Muscle layer of duodenum (tissue), 2 donors: Measurements from ENCODE around the gene BRD2.
A peak's percentile ranks its signal among the peaks of the same experiment; 100 is the strongest.
"Not testable (repeated sequence)": the region's sequence is repeated elsewhere in the genome, so short reads cannot be mapped to it uniquely, and the experiment has no call there.

Experiments
- H3K27ac ChIP-seq: one replicate; pipeline ENCODE4 v1.7.0; 2013; ENCODE audit warnings: mild to moderate bottlenecking, low read length
- H3K27me3 ChIP-seq: one replicate; pipeline ENCODE4 v1.7.0; 2013; ENCODE audit warnings: low read depth, mild to moderate bottlenecking, control low read depth, low read length
- H3K36me3 ChIP-seq, 2 donors: one replicate each; pipeline ENCODE4 v1.7.0; 2013; ENCODE audit warnings: low read length in 2 of 2, control low read depth in 1 of 2, mild to moderate bottlenecking in 1 of 2; ENCODE audit not compliant: insufficient read depth in 2 of 2, control insufficient read depth in 1 of 2
- H3K4me1 ChIP-seq, 2 donors: one replicate each; pipeline ENCODE4 v1.7.0; 2013; ENCODE audit warnings: low read length in 2 of 2, mild to moderate bottlenecking in 2 of 2, control low read depth in 1 of 2, moderate library complexity in 1 of 2; ENCODE audit not compliant: insufficient read depth in 2 of 2, control insufficient read depth in 1 of 2
- H3K4me3 ChIP-seq, 2 donors: one replicate each; pipeline ENCODE4 v1.7.0; 2013; ENCODE audit warnings: low read length in 2 of 2, low read depth in 1 of 2, mild to moderate bottlenecking in 1 of 2
- H3K9me3 ChIP-seq, 2 donors: one replicate each; pipeline ENCODE4 v1.7.0; 2013; ENCODE audit warnings: low read length in 2 of 2, control low read depth in 1 of 2, mild to moderate bottlenecking in 1 of 2; ENCODE audit not compliant: control insufficient read depth in 1 of 2
- donor health status: healthy.

The BRD2 gene

GRCh38 chr6:32940656-32941213 lies 27.7 kb upstream of the BRD2 start, which contains the start of gene HLA-DMB:
TSS of gene HLA-DMB (minus strand) at chr6:32941028. CDS start at chr6:32940807, 221 bp downstream.
- Histone ChIP-seq H3K9me3 (no peaks in the 10 kb centered on the region), H3K27ac (peak within 1 kb of the TSS; percentile 90), H3K36me3 (peaks cover 0 to 4% of the 10 kb centered on the region in 2 donors), H3K4me1 (peaks cover 8% of the 10 kb centered on the region in 2 donors), H3K27me3 (no peaks in the 10 kb centered on the region), H3K4me3 (peak within 1 kb of the TSS; percentile 59 to 73)

- H3K27me3 ChIP-seq: no peaks in the 10 kb centered on the region
- H3K4me1 ChIP-seq: peaks cover 8% of the 10 kb centered on the region in 2 donors
- H3K36me3 ChIP-seq: peaks cover 0 to 4% of the 10 kb centered on the region in 2 donors
- H3K4me3 ChIP-seq: peak overlapping the region; percentile 59 to 73
- H3K9me3 ChIP-seq: no peaks in the 10 kb centered on the region
- H3K27ac ChIP-seq: peak overlapping the region; percentile 90
Observed at GRCh38 chr6:32941214-32941768, 27.1 kb upstream of the BRD2 start.

- not testable (repeated sequence) for H3K9me3 ChIP-seq, H3K27ac ChIP-seq, H3K4me3 ChIP-seq, H3K4me1 ChIP-seq, H3K36me3 ChIP-seq, H3K27me3 ChIP-seq
Observed at GRCh38 chr6:32942555-32943123, 25.8 kb upstream of the BRD2 start.

DNA sequence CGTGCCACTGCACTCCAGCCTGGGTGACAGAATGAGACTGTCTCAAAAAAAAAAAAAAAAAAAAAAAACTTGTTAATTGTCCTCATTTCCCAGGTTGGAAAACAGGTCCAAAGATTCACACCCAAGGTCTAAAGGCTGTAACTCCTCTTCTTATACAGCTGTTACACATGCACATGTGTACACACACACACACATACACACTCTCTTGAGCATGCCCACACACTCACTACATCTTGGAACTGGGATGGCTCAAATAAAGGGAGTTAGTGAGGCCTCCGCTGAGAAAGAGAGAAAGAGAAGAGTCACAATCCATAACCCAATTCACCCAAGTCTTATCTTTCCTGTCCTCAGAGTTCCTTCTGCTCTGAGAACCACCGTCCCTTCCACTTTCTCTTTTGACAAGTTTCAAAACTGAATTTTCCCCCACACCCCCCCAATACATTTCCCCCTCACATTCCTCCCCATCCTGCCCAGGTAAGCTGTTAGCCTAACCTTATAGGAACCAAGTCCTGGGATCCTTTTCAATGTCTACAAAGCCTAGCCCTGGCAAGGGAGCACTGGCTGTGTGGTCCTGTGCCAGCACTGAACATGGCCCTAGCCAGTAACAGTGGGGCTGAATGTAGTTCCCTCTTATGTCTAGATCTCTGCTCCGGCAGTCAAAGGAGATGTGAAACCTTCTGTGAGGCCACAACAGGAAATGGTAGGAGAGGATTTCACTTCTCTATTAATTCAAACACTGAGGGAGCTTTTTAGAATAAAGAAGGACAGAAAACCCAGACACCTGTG lies 24.3 kb upstream of the BRD2 start:
- Histone ChIP-seq H3K27me3 (no peaks in the 10 kb centered on the region), H3K27ac (peak overlapping the region; percentile 56), H3K9me3 (no peaks in the 10 kb centered on the region), H3K4me1 (peaks cover 8% of the 10 kb centered on the region in 2 donors), H3K36me3 (no peaks in the 10 kb centered on the region), H3K4me3 (no peak overlapping the region)

- Histone ChIP-seq H3K4me1 (peaks cover 5 to 6% of the 10 kb centered on the region in 2 donors), H3K9me3 (no peaks in the 10 kb centered on the region), H3K27ac (peak overlapping the region; percentile 56), H3K36me3 (no peaks in the 10 kb centered on the region), H3K27me3 (no peaks in the 10 kb centered on the region), H3K4me3 (no peak overlapping the region)
Observed at GRCh38 chr6:32945108-32945760, 23.2 kb upstream of the BRD2 start.

- H3K27ac ChIP-seq: no peak overlapping the region
- no peak overlapping the region for H3K4me3 ChIP-seq
- no peaks in the 10 kb centered on the region for H3K36me3 ChIP-seq
- no peaks in the 10 kb centered on the region for H3K4me1 ChIP-seq
- no peaks in the 10 kb centered on the region for H3K27me3 ChIP-seq
- no peaks in the 10 kb centered on the region for H3K9me3 ChIP-seq
Observed at GRCh38 chr6:32945953-32946352, 22.4 kb upstream of the BRD2 start.

- H3K36me3 ChIP-seq: no peaks in the 10 kb centered on the region
- no peak overlapping the region for H3K27ac ChIP-seq
- no peaks in the 10 kb centered on the region for H3K27me3 ChIP-seq
- no peak overlapping the region for H3K4me3 ChIP-seq
- H3K4me1 ChIP-seq: no peaks in the 10 kb centered on the region
- H3K9me3 ChIP-seq: no peaks in the 10 kb centered on the region
Observed at GRCh38 chr6:32946893-32947292, 21.5 kb upstream of the BRD2 start.

- Histone ChIP-seq H3K9me3 (no peaks in the 10 kb centered on the region), H3K27ac (no peak overlapping the region), H3K4me1 (no peaks in the 10 kb centered on the region), H3K36me3 (no peaks in the 10 kb centered on the region), H3K4me3 (no peak overlapping the region), H3K27me3 (no peaks in the 10 kb centered on the region)
Observed at GRCh38 chr6:32947552-32948465, 20.6 kb upstream of the BRD2 start.

DNA sequence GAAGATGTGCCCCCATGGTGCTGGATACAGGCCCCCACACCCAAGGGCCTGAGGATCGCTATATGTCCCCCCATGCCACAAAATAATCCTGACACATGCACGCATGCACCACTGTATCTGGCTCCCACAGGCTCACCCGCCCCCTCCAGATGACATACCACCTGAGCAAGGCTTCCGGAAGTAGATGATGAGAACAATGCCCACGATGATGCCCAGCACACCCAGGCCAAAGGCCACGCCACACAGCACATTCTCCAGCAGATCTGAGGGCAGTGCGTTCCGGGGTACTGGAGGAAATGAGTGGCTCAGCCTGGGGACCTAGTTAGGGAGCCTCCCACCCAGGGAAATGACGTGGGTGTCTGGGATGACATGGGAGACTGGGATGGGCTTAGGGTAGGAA lies 19.3 kb upstream of the BRD2 start:
- Histone ChIP-seq H3K9me3 (no peaks in the 10 kb centered on the region), H3K36me3 (no peaks in the 10 kb centered on the region), H3K27me3 (no peaks in the 10 kb centered on the region), H3K4me3 (no peak overlapping the region), H3K4me1 (no peaks in the 10 kb centered on the region), H3K27ac (no peak overlapping the region)

DNA sequence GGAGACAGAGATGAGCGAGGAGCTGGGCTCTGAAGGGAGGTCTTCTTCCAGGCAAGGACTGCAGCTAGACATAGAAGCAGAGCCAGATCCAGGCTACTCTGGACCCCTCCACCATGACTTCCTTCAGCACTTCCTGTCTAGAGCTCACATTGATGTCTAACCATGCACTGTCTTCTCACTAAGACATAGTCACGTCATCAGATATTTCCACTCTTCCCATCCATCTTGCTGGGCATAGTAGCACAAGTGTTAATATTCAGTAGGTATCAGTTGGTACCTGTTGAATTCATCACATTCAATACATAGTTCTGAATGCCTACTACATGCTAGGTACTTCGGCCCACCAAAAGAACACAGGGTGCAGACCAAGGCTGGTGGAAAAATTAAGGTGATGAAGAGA lies 18.4 kb upstream of the BRD2 start:
- Histone ChIP-seq H3K9me3 (no peaks in the 10 kb centered on the region), H3K36me3 (no peaks in the 10 kb centered on the region), H3K27me3 (no peaks in the 10 kb centered on the region), H3K4me1 (no peaks in the 10 kb centered on the region), H3K4me3 (no peak overlapping the region), H3K27ac (no peak overlapping the region)
